GM23338 (cell line): Measurements from ENCODE around the gene FHOD1. TPM values are rescaled to one million over a fixed set of nuclear protein-coding genes. Genes with fewer than 3 reads are reported as not detected.

Experiments
- ATAC-seq: fragments of 200-7000 bp; cut with Tn5 transposase; 3 replicates; pipeline ENCODE4 v1.9.1; 2020
- DNase-seq: peaks from one replicate; pipeline ENCODE4 v3.0.0-alpha.2; 2015; ENCODE audit warnings: low spot score
- H2AFZ ChIP-seq: fragments of 200-600 bp; sonication (generic); 2 replicates; pipeline ENCODE4 v1.8.0; 2016; ENCODE audit warnings: antibody characterized with exemption, mild to moderate bottlenecking, moderate library complexity
- H3F3A ChIP-seq: fragments of 200-600 bp; sonication (generic); replicated peaks from 2 replicates; pipeline ENCODE4 v1.8.0; 2017; ENCODE audit warnings: antibody characterized with exemption, mixed run types, low read depth
- H3K27ac ChIP-seq: fragments of 200-600 bp; sonication (generic); 2 replicates; pipeline ENCODE4 v1.6.1; 2016; ENCODE audit warnings: low read depth
- H3K27me3 ChIP-seq: fragments of 200-600 bp; sonication (generic); 2 replicates; pipeline ENCODE4 v1.8.0; 2016; ENCODE audit warnings: mild to moderate bottlenecking, mixed run types, moderate library complexity; ENCODE audit not compliant: insufficient read depth
- H3K36me3 ChIP-seq: fragments of 200-600 bp; sonication (generic); 2 replicates; pipeline ENCODE4 v1.8.0; 2016; ENCODE audit warnings: mild to moderate bottlenecking; ENCODE audit not compliant: insufficient read depth
- H3K4me1 ChIP-seq: fragments of 200-600 bp; sonication (generic); 2 replicates; pipeline ENCODE4 v1.8.0; 2016; ENCODE audit warnings: mild to moderate bottlenecking, moderate library complexity; ENCODE audit not compliant: insufficient read depth
- H3K4me2 ChIP-seq: fragments of 200-600 bp; sonication (generic); 2 replicates; pipeline ENCODE4 v1.7.1; 2017; ENCODE audit warnings: mixed run types
- H3K4me3 ChIP-seq: fragments of 200-600 bp; sonication (generic); 2 replicates; pipeline ENCODE4 v1.6.1; 2016; ENCODE audit warnings: mixed run types
- H3K79me2 ChIP-seq: fragments of 200-600 bp; sonication (generic); replicated peaks from 2 replicates; pipeline ENCODE4 v1.8.0; 2017; ENCODE audit warnings: mild to moderate bottlenecking; ENCODE audit not compliant: insufficient read depth
- H3K9me2 ChIP-seq: fragments of 200-600 bp; sonication (generic); 2 replicates; pipeline ENCODE4 v1.8.0; 2017; ENCODE audit not compliant: insufficient read depth
- H4K20me1 ChIP-seq: fragments of 200-600 bp; sonication (generic); replicated peaks from 2 replicates; pipeline ENCODE4 v1.8.0; 2017; ENCODE audit warnings: mild to moderate bottlenecking; ENCODE audit not compliant: insufficient read depth
- H3K27ac Mint-ChIP-seq: 2 replicates; pipeline ENCODE4 v1.8.0; 2020; ENCODE audit warnings: inconsistent platforms, mild to moderate bottlenecking, moderate library complexity, mixed read lengths
- H3K27me3 Mint-ChIP-seq: 3 replicates; pipeline ENCODE4 v1.8.0; 2022; ENCODE audit warnings: low read depth, mild to moderate bottlenecking, moderate library complexity, mixed read lengths, inconsistent platforms; ENCODE audit not compliant: insufficient read depth, poor library complexity
- H3K36me3 Mint-ChIP-seq: 3 replicates; pipeline ENCODE4 v1.8.0; 2021; ENCODE audit warnings: low read depth, mild to moderate bottlenecking, inconsistent platforms, moderate library complexity, mixed read lengths
- H3K4me1 Mint-ChIP-seq: 3 replicates; pipeline ENCODE4 v1.8.0; 2020; ENCODE audit warnings: mild to moderate bottlenecking, inconsistent platforms, mixed read lengths
- H3K4me3 Mint-ChIP-seq: 3 replicates; pipeline ENCODE4 v1.8.0; 2021; ENCODE audit warnings: moderate library complexity, mild to moderate bottlenecking, inconsistent platforms, mixed read lengths
- H3K9me3 Mint-ChIP-seq: 3 replicates; pipeline ENCODE4 v1.8.0; 2020; ENCODE audit warnings: moderate library complexity, mild to moderate bottlenecking, inconsistent platforms, mixed read lengths
- CTCF ChIP-seq, 2 experiments: fragments of 200-600 bp in 1 of 2; sonication (generic) in 1 of 2; conservative IDR thresholded peaks; 2 replicates each; pipeline versions ENCODE4 v1.5.1 to v1.6.1; 2016 to 2017; ENCODE audit warnings: antibody characterized with exemption in 2 of 2, low read depth in 2 of 2, mild to moderate bottlenecking in 2 of 2, moderate library complexity in 1 of 2
- EZH2 ChIP-seq: fragments of 200-600 bp; sonication (generic); IDR thresholded peaks from one replicate; pipeline ENCODE4 v1.8.0; 2017; ENCODE audit warnings: antibody characterized with exemption, mild to moderate bottlenecking, low read depth; ENCODE audit not compliant: unreplicated experiment
- NANOG ChIP-seq: IDR thresholded peaks from 2 replicates; pipeline ENCODE4 v1.6.1; 2016; ENCODE audit warnings: antibody characterized with exemption, borderline replicate concordance
- STAT1 ChIP-seq: IDR thresholded peaks from one replicate; pipeline ENCODE4 v1.6.1; 2016; ENCODE audit warnings: antibody characterized with exemption; ENCODE audit not compliant: unreplicated experiment
- ZNF114 ChIP-seq: fragments of 250-450 bp; sonication (Bioruptor Pico); IDR thresholded peaks from 2 replicates; pipeline ENCODE4 v1.5.0; 2020; ENCODE audit warnings: mild to moderate bottlenecking, moderate library complexity
- polyA plus RNA-seq: library from polyadenylated mRNA; unstranded; fragments of >200 nt; fragmentation: Nextera tagmentation; extraction: Ambion mirVana; gene quantifications from 2 replicates; pipeline ENCODE4 v1.2.1, GENCODE V29; 2016
- total RNA-seq: library from RNA; depleted of rRNA; stranded (reverse); fragments of >200 nt; shearing (Covaris generic); gene quantifications from 2 replicates; pipeline ENCODE4 v1.2.3, GENCODE V29; 2014
- TF ChIP-seq, protein P1 (sequence below): IDR thresholded peaks from 2 replicates; pipeline ENCODE4 v1.6.1; 2016; ENCODE audit warnings: antibody characterized with exemption

The FHOD1 gene
- total and polyA plus RNA-seq, 2 experiments from 2014 or later = 26.2 to 52.7 TPM

DNA sequence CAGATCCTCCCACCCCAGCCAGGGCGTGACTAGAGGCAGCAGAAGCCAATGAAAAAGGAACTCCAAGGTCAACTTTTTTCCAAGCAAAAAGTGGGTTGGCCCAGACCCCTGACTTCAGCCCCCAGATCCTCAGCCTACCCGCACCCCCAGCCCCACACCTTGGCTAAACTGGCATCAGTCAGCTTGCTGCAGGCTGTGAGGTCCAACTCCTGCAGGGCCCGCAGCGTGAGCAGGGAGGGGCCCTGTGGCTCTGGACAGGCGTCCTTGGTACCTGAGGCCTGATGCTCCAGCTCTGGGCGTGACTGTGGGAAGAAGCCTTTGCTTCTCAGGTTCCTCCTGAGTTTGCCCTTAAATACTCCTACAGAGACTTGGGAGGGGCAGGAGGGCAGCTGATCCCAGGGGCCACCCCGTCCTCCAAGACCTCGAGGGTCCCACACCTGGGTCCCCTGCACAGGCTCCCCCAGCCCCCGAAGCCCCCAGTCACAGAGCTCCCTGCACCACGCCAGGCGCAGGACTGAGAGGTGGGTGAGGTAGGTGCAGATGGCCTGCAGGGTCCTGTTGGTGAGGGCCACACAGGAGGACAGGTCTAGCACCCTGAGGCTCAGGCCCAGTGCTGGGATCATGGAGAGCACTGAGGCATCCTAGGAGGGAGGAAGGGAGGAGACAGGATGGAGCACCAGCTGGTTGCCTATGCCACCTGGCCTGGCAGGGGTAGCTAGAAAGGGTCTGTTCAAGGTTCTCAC is 39.0 kb downstream of the FHOD1 start:
- H3K4me2 ChIP-seq = no peak overlapping the region
- DNase-seq = no peak

DNA sequence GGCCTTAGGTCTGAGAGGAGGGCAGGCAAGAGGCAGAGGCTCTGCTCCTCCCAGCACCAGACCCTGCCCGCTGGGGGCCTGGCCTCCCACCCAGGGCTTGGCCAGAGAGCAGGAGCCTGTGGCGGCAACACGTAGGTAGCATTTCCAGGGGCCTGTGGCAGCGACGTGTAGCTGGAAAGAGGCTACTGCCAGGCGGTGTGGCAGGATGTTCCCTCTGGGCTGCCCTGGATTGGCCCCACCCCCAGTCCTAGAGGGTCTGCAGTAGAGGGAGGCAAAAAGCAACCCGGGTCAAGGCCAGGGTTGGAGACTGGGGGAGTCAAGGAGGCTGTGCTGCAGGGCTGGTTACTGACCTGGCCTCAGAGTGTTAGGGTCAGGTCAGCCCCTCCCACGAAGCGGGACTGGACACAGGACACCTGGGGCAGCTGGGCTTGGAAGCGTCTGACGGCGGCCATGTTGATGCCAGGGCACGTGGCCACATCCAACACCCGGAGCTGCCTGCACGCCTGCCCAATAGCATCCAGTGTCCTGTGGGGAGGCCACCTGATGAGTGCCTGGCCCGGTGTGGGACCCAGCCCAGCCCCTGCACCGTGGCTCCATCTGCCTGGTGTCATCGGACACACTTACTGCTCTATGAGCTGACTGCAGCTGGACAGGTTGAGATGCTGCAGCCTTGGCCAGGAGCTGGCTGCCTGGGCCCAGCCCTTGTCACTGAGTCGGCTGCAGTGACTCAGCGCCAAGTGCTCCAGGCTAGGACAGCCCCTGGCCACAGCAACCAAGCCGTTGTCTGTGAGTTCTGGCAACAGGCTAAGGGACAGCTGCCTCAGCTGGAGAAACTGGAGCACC is 39.8 kb downstream of the FHOD1 start:
- no peaks in the 10 kb centered on the region for H3K36me3 Mint-ChIP-seq
- H3K27me3 ChIP-seq = no peaks in the 10 kb centered on the region
- no peak overlapping the region for H3K4me2 ChIP-seq
- no peak overlapping the region for H3K4me3 ChIP-seq
- DNase-seq = no peak
- no peak overlapping the region for H3K27ac ChIP-seq
- TF ChIP-seq EZH2 (no peak), CTCF (conservative IDR thresholded peaks at IDR 0.05; ENCODE audit: low read depth in 2 of 2) (no peak), NANOG (no peak), STAT1 (no peak), ZNF114 (no peak)
- no peaks in the 10 kb centered on the region for H3K9me2 ChIP-seq
- no peak overlapping the region for H3K4me3 Mint-ChIP-seq
- ATAC-seq = peak; percentile 29
- no peaks in the 10 kb centered on the region for H3F3A ChIP-seq
- peaks cover 5% of the 10 kb centered on the region; the same call in 2 of the 3 replicates for H3K4me1 Mint-ChIP-seq
- no peaks in the 10 kb centered on the region for H3K9me3 Mint-ChIP-seq
- H2AFZ ChIP-seq = no peak overlapping the region
- H3K27me3 Mint-ChIP-seq = peaks cover 10% of the 10 kb centered on the region
- no peaks in the 10 kb centered on the region for H3K79me2 ChIP-seq
- H4K20me1 ChIP-seq = no peaks in the 10 kb centered on the region; the same call in 1 of the 2 replicates
- H3K27ac Mint-ChIP-seq = no peak overlapping the region
- H3K36me3 ChIP-seq = no peaks in the 10 kb centered on the region
- no peaks in the 10 kb centered on the region for H3K4me1 ChIP-seq

More for the DNA sequence above, 39.0 kb downstream of the FHOD1 start:
- no peaks in the 10 kb centered on the region for H3K4me1 ChIP-seq
- H3K27ac Mint-ChIP-seq = no peak overlapping the region
- H3K27ac ChIP-seq = no peak overlapping the region
- H3K9me2 ChIP-seq = no peaks in the 10 kb centered on the region
- H3K9me3 Mint-ChIP-seq = no peaks in the 10 kb centered on the region
- H3K27me3 ChIP-seq = no peaks in the 10 kb centered on the region
- peaks cover 10% of the 10 kb centered on the region for H3K27me3 Mint-ChIP-seq
- peaks cover 5% of the 10 kb centered on the region; the same call in 2 of the 3 replicates for H3K4me1 Mint-ChIP-seq
- no peak for ATAC-seq
- H3K79me2 ChIP-seq = no peaks in the 10 kb centered on the region
- H3K4me3 ChIP-seq = no peak overlapping the region
- no peaks in the 10 kb centered on the region for H3K36me3 ChIP-seq
- no peaks in the 10 kb centered on the region for H3K36me3 Mint-ChIP-seq
- H4K20me1 ChIP-seq = no peaks in the 10 kb centered on the region; the same call in 1 of the 2 replicates
- TF ChIP-seq, protein P1, sequence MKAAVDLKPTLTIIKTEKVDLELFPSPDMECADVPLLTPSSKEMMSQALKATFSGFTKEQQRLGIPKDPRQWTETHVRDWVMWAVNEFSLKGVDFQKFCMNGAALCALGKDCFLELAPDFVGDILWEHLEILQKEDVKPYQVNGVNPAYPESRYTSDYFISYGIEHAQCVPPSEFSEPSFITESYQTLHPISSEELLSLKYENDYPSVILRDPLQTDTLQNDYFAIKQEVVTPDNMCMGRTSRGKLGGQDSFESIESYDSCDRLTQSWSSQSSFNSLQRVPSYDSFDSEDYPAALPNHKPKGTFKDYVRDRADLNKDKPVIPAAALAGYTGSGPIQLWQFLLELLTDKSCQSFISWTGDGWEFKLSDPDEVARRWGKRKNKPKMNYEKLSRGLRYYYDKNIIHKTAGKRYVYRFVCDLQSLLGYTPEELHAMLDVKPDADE = no peak
- TF ChIP-seq ZNF114 = no peak
- H3K4me3 Mint-ChIP-seq = no peak overlapping the region
- H2AFZ ChIP-seq = no peak overlapping the region
- no peaks in the 10 kb centered on the region for H3F3A ChIP-seq
